ENCODE measurements around the gene TBC1D16.

- TF ChIP-seq MYC (IDR thresholded peaks at IDR 0.05; ENCODE audit: low read depth, low read length) (no peak), CTCF (IDR thresholded peaks at IDR 0.05; ENCODE audit: low read depth, low read length) (no peak), POLR2A (IDR thresholded peaks at IDR 0.05; ENCODE audit: extremely low read depth, insufficient read length) (no peak)
Measured at GRCh38 chr17:79942011-79942405, 93.7 kb downstream of the TBC1D16 start.
